Stimulated activated CD4-positive, alpha-beta T cell treated with anti-CD3 and anti-CD28 coated beads, TNF-alpha, amount 100 ng/mL, for 24 hours (primary cell): Measurements from ENCODE around the gene RSPH1.

ENCODE experiments used
- DNase-seq, 3 experiments: peaks; one replicate each; pipeline ENCODE4 v3.0.0-alpha.2; 2020; ENCODE audit warnings: low read depth in 3 of 3

The RSPH1 gene

GRCh38 chr21:42429021-42429420 lies 67.0 kb downstream of the RSPH1 start:
- DNase-seq, result no peak

GRCh38 chr21:42427809-42428419 lies 68.1 kb downstream of the RSPH1 start:
- no peak for DNase-seq

GRCh38 chr21:42426876-42427480 lies 69.0 kb downstream of the RSPH1 start:
- no peak for DNase-seq

- DNase-seq, result no peak
These were observed 69.6 kb downstream of the RSPH1 start for GRCh38 chr21:42426424-42426823.

GRCh38 chr21:42425591-42425990 lies 70.4 kb downstream of the RSPH1 start:
- DNase-seq, result no peak

- DNase-seq, result peak in 1 of 3 experiments; percentile 64
These were observed 71.0 kb downstream of the RSPH1 start for GRCh38 chr21:42424914-42425541.

GRCh38 chr21:42423685-42424084 lies 72.3 kb downstream of the RSPH1 start:
- DNase-seq, result no peak

- no peak for DNase-seq
These were observed 72.8 kb downstream of the RSPH1 start for GRCh38 chr21:42423197-42423675.
